MM.1S (cell line): Measurements from ENCODE around the gene SP1.

ENCODE experiments used
- DNase-seq: peaks from one replicate; pipeline ENCODE4 v3.0.0-alpha.2; 2015
- H2AFZ ChIP-seq: fragments of 300-600 bp; sonication (generic); 2 replicates; pipeline ENCODE4 v1.6.0; 2016; ENCODE audit warnings: antibody characterized with exemption, low read length
- H3F3A ChIP-seq: fragments of 300-600 bp; sonication (generic); 2 replicates; pipeline ENCODE4 v1.6.1; 2016; ENCODE audit warnings: mild to moderate bottlenecking, antibody characterized with exemption, low read length, moderate library complexity, mixed read lengths; ENCODE audit not compliant: insufficient read depth
- H3K27ac ChIP-seq: fragments of 300-600 bp; sonication (generic); 2 replicates; pipeline ENCODE4 v1.5.1; 2016; ENCODE audit warnings: mild to moderate bottlenecking, low read length
- H3K27me3 ChIP-seq: fragments of 300-600 bp; sonication (generic); replicated peaks from 2 replicates; pipeline ENCODE4 v1.6.0; 2016; ENCODE audit warnings: low read length; ENCODE audit not compliant: insufficient read depth
- H3K36me3 ChIP-seq: fragments of 300-600 bp; sonication (generic); replicated peaks from 2 replicates; pipeline ENCODE4 v1.6.1; 2016; ENCODE audit warnings: mild to moderate bottlenecking, low read length, mixed read lengths; ENCODE audit not compliant: insufficient read depth
- H3K4me1 ChIP-seq: fragments of 300-600 bp; sonication (generic); 2 replicates; pipeline ENCODE4 v1.6.1; 2016; ENCODE audit warnings: low read length, mixed read lengths
- H3K4me2 ChIP-seq: fragments of 300-600 bp; sonication (generic); 2 replicates; pipeline ENCODE4 v1.6.0; 2016; ENCODE audit warnings: low read depth, low read length
- H3K4me3 ChIP-seq: fragments of 300-600 bp; sonication (generic); 2 replicates; pipeline ENCODE4 v1.5.1; 2016; ENCODE audit warnings: low read length, mixed read lengths
- H3K79me2 ChIP-seq: fragments of 300-600 bp; sonication (generic); 2 replicates; pipeline ENCODE4 v1.6.1; 2016; ENCODE audit warnings: mixed run types, low read length, mixed read lengths
- H3K9ac ChIP-seq: fragments of 300-600 bp; sonication (generic); 2 replicates; pipeline ENCODE4 v1.6.1; 2016; ENCODE audit warnings: low read length, mixed read lengths
- H3K9me2 ChIP-seq: fragments of 300-600 bp; sonication (generic); replicated peaks from 2 replicates; pipeline ENCODE4 v1.6.1; 2016; ENCODE audit warnings: mild to moderate bottlenecking, low read length, mixed read lengths; ENCODE audit not compliant: insufficient read depth
- H3K9me3 ChIP-seq: fragments of 300-600 bp; sonication (generic); replicated peaks from 2 replicates; pipeline ENCODE4 v1.6.1; 2016; ENCODE audit warnings: mild to moderate bottlenecking, low read length, mixed read lengths; ENCODE audit not compliant: insufficient read depth
- H4K20me1 ChIP-seq: fragments of 300-600 bp; sonication (generic); 2 replicates; pipeline ENCODE4 v1.6.1; 2016; ENCODE audit warnings: mild to moderate bottlenecking, low read length, moderate library complexity, mixed read lengths; ENCODE audit not compliant: insufficient read depth
- EZH2 ChIP-seq: fragments of 300-600 bp; sonication (generic); optimal IDR thresholded peaks from 2 replicates; pipeline ENCODE3; 2017; ENCODE audit warnings: low read depth, mild to moderate bottlenecking, antibody characterized with exemption, low read length, mixed read lengths
- EZH2phosphoT487 ChIP-seq: fragments of 300-600 bp; sonication (generic); IDR thresholded peaks from 2 replicates; pipeline ENCODE4 v1.6.1; 2018; ENCODE audit warnings: antibody characterized with exemption, low read length
- TF ChIP-seq, protein P1 (sequence below): fragments of 300-600 bp; sonication (generic); IDR thresholded peaks from 2 replicates; pipeline ENCODE4 v1.5.1; 2016; ENCODE audit warnings: antibody characterized with exemption, low read length, mixed read lengths

SP1 gene

DNA sequence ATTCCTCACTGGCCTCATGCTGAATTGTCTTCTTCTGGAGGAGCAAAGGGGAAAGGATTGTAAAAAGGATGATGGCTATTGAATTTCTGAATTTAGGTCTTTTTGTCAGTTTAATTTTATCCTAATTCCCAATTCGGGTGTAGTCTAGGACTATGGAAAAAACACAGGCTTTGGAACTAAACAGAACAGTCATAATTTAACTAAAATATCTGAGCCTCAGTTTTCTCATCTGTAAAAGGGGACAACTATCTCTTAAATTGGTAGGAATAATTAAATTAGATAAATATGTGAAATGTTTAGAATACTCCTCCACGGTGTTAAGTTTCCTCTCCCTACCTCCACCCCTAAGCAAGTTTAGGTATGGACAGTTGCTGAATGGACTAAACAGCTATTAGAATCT, 3.2 kb upstream of the SP1 start:
- Histone ChIP-seq H3K4me2 (no peak overlapping the region), H3F3A (peaks cover 13% of the 10 kb centered on the region), H3K27ac (no peak overlapping the region), H3K9me3 (no peaks in the 10 kb centered on the region), H3K27me3 (no peaks in the 10 kb centered on the region), H3K9ac (no peak overlapping the region), H3K4me3 (no peak overlapping the region), H3K4me1 (peaks cover 25% of the 10 kb centered on the region), H3K9me2 (no peaks in the 10 kb centered on the region), H4K20me1 (no peaks in the 10 kb centered on the region), H2AFZ (no peak overlapping the region), H3K36me3 (no peaks in the 10 kb centered on the region), H3K79me2 (peaks cover 11% of the 10 kb centered on the region)
- no peak for DNase-seq
- TF ChIP-seq, protein P1, sequence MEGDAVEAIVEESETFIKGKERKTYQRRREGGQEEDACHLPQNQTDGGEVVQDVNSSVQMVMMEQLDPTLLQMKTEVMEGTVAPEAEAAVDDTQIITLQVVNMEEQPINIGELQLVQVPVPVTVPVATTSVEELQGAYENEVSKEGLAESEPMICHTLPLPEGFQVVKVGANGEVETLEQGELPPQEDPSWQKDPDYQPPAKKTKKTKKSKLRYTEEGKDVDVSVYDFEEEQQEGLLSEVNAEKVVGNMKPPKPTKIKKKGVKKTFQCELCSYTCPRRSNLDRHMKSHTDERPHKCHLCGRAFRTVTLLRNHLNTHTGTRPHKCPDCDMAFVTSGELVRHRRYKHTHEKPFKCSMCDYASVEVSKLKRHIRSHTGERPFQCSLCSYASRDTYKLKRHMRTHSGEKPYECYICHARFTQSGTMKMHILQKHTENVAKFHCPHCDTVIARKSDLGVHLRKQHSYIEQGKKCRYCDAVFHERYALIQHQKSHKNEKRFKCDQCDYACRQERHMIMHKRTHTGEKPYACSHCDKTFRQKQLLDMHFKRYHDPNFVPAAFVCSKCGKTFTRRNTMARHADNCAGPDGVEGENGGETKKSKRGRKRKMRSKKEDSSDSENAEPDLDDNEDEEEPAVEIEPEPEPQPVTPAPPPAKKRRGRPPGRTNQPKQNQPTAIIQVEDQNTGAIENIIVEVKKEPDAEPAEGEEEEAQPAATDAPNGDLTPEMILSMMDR = no peak
- TF ChIP-seq EZH2 (no peak), EZH2phosphoT487 (no peak)

DNA sequence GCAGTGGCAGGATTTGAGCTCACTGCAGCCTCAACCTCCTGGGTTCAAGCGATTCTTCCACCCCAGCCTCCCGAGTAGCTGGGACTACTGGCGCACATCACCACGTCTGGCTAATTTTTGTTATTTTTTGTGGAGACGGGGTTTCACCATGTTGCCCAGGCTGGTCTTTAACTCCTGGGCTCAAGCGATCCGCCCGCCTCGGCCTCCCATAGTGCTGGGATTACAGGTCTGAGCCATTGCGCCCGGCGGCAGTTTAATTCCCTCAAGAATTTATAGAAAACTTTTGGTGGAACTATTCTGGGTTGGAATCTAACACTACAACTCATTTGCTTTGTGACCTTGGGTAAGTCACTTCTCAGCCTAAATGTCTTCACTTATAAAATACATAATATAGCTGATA, 1.8 kb upstream of the SP1 start:
- peaks cover 15% of the 10 kb centered on the region for H3F3A ChIP-seq
- H3K36me3 ChIP-seq = peaks cover 6% of the 10 kb centered on the region; the same call in 1 of the 2 replicates
- no peak for DNase-seq
- H3K79me2 ChIP-seq = peaks cover 26% of the 10 kb centered on the region
- peak overlapping the region; percentile 36; the same call in 1 of the 2 replicates for H2AFZ ChIP-seq
- H3K4me3 ChIP-seq = no peak overlapping the region
- no peaks in the 10 kb centered on the region for H3K27me3 ChIP-seq
- TF ChIP-seq EZH2phosphoT487 (no peak), EZH2 (no peak)
- TF ChIP-seq, protein P1 = no peak
- no peaks in the 10 kb centered on the region for H3K9me3 ChIP-seq
- H3K27ac ChIP-seq = no peak overlapping the region
- no peaks in the 10 kb centered on the region for H3K9me2 ChIP-seq
- H3K9ac ChIP-seq = no peak overlapping the region
- H3K4me2 ChIP-seq = peak overlapping the region; percentile 86; the same call in 1 of the 2 replicates
- H3K4me1 ChIP-seq = peaks cover 31% of the 10 kb centered on the region
- no peaks in the 10 kb centered on the region for H4K20me1 ChIP-seq

DNA sequence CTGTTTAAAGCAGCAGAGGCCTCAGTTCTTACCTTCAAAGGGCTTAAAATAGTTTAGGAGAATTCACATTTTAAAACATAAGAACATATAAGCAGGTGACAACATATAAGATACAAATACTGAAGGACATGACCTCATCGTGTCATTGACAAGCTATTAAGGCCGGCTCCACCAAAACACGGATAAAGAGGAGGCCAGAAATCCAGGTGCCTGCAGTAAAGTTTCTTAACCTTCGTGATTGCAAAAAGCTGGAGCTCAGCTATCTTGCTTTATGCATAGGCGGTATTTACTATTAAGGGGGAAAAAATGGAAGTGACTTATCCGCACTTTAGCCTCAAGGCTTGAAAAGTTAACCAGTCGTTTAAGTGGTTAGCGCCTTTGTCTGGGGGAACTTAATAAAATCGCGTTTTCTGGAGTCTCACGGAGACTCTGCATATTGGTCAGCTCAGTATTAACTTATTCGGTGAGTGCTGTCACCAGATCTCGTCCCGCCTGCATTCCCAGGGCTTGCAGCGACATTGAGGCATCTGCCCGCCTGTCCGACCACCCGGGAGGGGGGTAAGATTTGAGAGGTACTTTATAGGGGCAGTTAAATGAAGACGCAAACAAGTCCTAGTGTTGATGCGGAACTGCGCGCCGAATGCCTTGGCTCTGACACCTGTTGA, 1.1 kb upstream of the SP1 start:
- no peak for TF ChIP-seq EZH2phosphoT487
- no peak for TF ChIP-seq EZH2
- TF ChIP-seq, protein P1 = no peak
- Histone ChIP-seq H3K79me2 (peaks cover 32% of the 10 kb centered on the region), H2AFZ (peak overlapping the region; percentile 73), H3K4me3 (peak overlapping the region; percentile 65), H4K20me1 (no peaks in the 10 kb centered on the region), H3K27me3 (no peaks in the 10 kb centered on the region), H3K9me3 (no peaks in the 10 kb centered on the region), H3K36me3 (peaks cover 6% of the 10 kb centered on the region; the same call in 1 of the 2 replicates), H3K4me2 (peak overlapping the region; percentile 86), H3K27ac (peak overlapping the region; percentile 77), H3K9me2 (no peaks in the 10 kb centered on the region), H3K9ac (peak overlapping the region; percentile 84), H3F3A (peaks cover 12% of the 10 kb centered on the region), H3K4me1 (peaks cover 28% of the 10 kb centered on the region)
- peak; percentile 26 for DNase-seq
